LNCAP (cell line): ENCODE data around the gene MTHFD1L.

ENCODE experiments used
- TF ChIP-seq, protein P1 (sequence below): fragments of 450-650 bp; IDR thresholded peaks from 2 replicates; pipeline ENCODE4 v1.5.1; 2017; ENCODE audit warnings: mild to moderate bottlenecking

Gene MTHFD1L

GRCh38 chr6:150897400-150897943, 32.0 kb downstream of the MTHFD1L start:
- TF ChIP-seq, protein P1, sequence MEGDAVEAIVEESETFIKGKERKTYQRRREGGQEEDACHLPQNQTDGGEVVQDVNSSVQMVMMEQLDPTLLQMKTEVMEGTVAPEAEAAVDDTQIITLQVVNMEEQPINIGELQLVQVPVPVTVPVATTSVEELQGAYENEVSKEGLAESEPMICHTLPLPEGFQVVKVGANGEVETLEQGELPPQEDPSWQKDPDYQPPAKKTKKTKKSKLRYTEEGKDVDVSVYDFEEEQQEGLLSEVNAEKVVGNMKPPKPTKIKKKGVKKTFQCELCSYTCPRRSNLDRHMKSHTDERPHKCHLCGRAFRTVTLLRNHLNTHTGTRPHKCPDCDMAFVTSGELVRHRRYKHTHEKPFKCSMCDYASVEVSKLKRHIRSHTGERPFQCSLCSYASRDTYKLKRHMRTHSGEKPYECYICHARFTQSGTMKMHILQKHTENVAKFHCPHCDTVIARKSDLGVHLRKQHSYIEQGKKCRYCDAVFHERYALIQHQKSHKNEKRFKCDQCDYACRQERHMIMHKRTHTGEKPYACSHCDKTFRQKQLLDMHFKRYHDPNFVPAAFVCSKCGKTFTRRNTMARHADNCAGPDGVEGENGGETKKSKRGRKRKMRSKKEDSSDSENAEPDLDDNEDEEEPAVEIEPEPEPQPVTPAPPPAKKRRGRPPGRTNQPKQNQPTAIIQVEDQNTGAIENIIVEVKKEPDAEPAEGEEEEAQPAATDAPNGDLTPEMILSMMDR: no peak

GRCh38 chr6:150898399-150899170, 33.1 kb downstream of the MTHFD1L start:
- TF ChIP-seq, protein P1: no peak

GRCh38 chr6:150899231-150899630, 33.7 kb downstream of the MTHFD1L start:
- TF ChIP-seq, protein P1: no peak

- TF ChIP-seq, protein P1: no peak
Observed at GRCh38 chr6:150900049-150900448, 34.5 kb downstream of the MTHFD1L start.

DNA sequence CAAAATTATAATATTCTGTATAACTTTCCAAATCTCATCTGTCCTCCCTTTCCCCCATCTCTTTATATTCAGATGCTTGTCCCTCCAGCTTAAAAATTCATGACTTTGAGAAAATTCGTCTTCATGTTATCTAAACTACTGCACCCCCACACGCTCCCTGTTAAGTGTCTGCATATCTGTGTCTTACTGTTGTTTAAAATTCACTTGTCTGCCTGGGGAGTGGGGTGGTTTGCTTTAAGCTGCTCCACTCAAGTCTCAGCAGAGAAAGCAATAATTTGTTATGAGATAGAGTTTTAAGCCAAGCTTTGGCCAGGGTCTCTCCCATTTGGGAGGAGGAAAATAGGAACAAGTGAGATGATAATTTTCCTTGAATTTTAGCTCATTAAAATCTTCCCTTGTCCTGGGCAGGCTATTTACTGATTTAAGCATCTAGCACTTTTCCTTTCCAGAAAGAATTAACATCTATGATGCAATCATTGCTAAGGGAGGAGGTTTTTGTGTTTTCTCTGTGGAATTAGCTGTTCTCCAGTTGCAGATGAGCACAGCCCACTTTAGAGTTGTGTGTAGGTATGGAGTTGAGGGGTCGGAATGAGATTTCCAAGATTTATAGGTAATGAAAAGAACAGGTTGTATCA, 36.8 kb downstream of the MTHFD1L start:
- TF ChIP-seq, protein P1: no peak

- TF ChIP-seq, protein P1: peak; percentile 39; the same call in 1 of the 2 replicates
Observed at GRCh38 chr6:150905769-150906168, 40.3 kb downstream of the MTHFD1L start.

- TF ChIP-seq, protein P1: no peak
Observed at GRCh38 chr6:150906641-150907326, 41.3 kb downstream of the MTHFD1L start.
